ENCODE measurements around the gene TERC.

DNA sequence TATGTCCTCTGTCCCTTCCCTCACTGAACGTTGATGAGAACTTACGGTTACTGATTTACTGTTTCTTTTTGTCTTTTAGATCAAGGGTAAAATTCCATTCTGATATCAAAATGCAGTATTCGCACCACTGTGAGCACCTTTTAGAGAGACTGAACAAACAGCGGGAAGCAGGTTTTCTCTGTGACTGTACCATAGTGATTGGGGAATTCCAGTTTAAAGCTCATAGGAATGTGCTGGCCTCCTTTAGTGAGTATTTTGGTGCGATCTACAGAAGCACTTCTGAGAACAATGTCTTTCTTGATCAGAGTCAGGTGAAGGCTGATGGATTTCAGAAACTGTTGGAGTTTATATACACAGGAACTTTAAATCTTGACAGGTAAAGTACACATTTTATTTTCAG lies 9.3 kb upstream of the TERC start:
- TF ChIP-seq CTBP1 (IDR thresholded peaks at IDR 0.05; ENCODE audit: borderline replicate concordance): no peak
- TF ChIP-seq SUZ12 (IDR thresholded peaks at IDR 0.05): no peak
- TF ChIP-seq ZNF384 (IDR thresholded peaks at IDR 0.05): no peak
- TF ChIP-seq FOXA1 (IDR thresholded peaks at IDR 0.05): no peak
- TF ChIP-seq FOXM1 (IDR thresholded peaks at IDR 0.05; ENCODE audit: borderline replicate concordance): no peak
- no peak for TF ChIP-seq SP1 (IDR thresholded peaks at IDR 0.05)
- no peak for TF ChIP-seq TARDBP (IDR thresholded peaks at IDR 0.05)
- TF ChIP-seq L3MBTL2 (conservative IDR thresholded peaks at IDR 0.05): no peak
- TF ChIP-seq ARNT (IDR thresholded peaks at IDR 0.05): no peak
- TF ChIP-seq, protein P1, sequence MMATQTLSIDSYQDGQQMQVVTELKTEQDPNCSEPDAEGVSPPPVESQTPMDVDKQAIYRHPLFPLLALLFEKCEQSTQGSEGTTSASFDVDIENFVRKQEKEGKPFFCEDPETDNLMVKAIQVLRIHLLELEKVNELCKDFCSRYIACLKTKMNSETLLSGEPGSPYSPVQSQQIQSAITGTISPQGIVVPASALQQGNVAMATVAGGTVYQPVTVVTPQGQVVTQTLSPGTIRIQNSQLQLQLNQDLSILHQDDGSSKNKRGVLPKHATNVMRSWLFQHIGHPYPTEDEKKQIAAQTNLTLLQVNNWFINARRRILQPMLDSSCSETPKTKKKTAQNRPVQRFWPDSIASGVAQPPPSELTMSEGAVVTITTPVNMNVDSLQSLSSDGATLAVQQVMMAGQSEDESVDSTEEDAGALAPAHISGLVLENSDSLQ (IDR thresholded peaks at IDR 0.05): no peak

Data from HEK293T (cell line).